HEK293 (cell line): Measurements from ENCODE around the gene LIN54.
A peak's percentile ranks its signal among the peaks of the same experiment; 100 is the strongest.

Experiments
- BCL11A ChIP-seq: fragments of 450-650 bp; formaldehyde crosslinking; IDR thresholded peaks from 2 replicates; pipeline ENCODE4 v1.5.1; 2016; ENCODE audit warnings: low read depth, missing biosample characterization, missing genetic modification characterization
- FEZF1 ChIP-seq: fragments of 450-650 bp; formaldehyde crosslinking; IDR thresholded peaks from 2 replicates; pipeline ENCODE4 v1.5.1; 2016; ENCODE audit warnings: missing biosample characterization, missing genetic modification characterization
- GFI1B ChIP-seq: fragments of 450-650 bp; formaldehyde crosslinking; IDR thresholded peaks from 2 replicates; pipeline ENCODE4 v1.5.1; 2016; ENCODE audit warnings: missing biosample characterization, missing genetic modification characterization
- GLI4 ChIP-seq: fragments of 450-650 bp; formaldehyde crosslinking; IDR thresholded peaks from 2 replicates; pipeline ENCODE4 v1.5.1; 2016; ENCODE audit warnings: missing biosample characterization, missing genetic modification characterization
- KLF1 ChIP-seq: fragments of 450-650 bp; formaldehyde crosslinking; IDR thresholded peaks from 2 replicates; pipeline ENCODE4 v1.5.1; 2016; ENCODE audit warnings: missing biosample characterization, missing genetic modification characterization
- KLF10 ChIP-seq: fragments of 450-650 bp; IDR thresholded peaks from 2 replicates; pipeline ENCODE4 v1.5.1; 2018; ENCODE audit warnings: missing biosample characterization, mild to moderate bottlenecking, missing genetic modification characterization
- KLF8 ChIP-seq: fragments of 450-650 bp; formaldehyde crosslinking; IDR thresholded peaks from 2 replicates; pipeline ENCODE4 v1.5.1; 2016; ENCODE audit warnings: missing biosample characterization, missing genetic modification characterization
- MYNN ChIP-seq: fragments of 450-650 bp; formaldehyde crosslinking; IDR thresholded peaks from 2 replicates; pipeline ENCODE4 v1.5.1; 2016; ENCODE audit warnings: missing biosample characterization, missing genetic modification characterization, borderline replicate concordance
- YY2 ChIP-seq: fragments of 450-650 bp; formaldehyde crosslinking; IDR thresholded peaks from 2 replicates; pipeline ENCODE4 v1.5.1; 2016; ENCODE audit warnings: missing biosample characterization, missing genetic modification characterization
- ZBTB1 ChIP-seq: fragments of 450-650 bp; formaldehyde crosslinking; IDR thresholded peaks from 2 replicates; pipeline ENCODE4 v1.5.1; 2016; ENCODE audit warnings: missing biosample characterization, missing genetic modification characterization
- ZBTB11 ChIP-seq: fragments of 450-650 bp; formaldehyde crosslinking; conservative IDR thresholded peaks from 2 replicates; pipeline ENCODE4 v1.5.1; 2016; ENCODE audit warnings: low read depth, missing biosample characterization, missing genetic modification characterization
- ZBTB20 ChIP-seq: fragments of 450-650 bp; formaldehyde crosslinking; IDR thresholded peaks from 2 replicates; pipeline ENCODE4 v1.5.1; 2016; ENCODE audit warnings: missing biosample characterization, missing genetic modification characterization
- ZFP37 ChIP-seq: fragments of 450-650 bp; formaldehyde crosslinking; IDR thresholded peaks from 2 replicates; pipeline ENCODE4 v1.5.1; 2016; ENCODE audit warnings: missing biosample characterization, missing genetic modification characterization
- ZIC2 ChIP-seq: fragments of 450-650 bp; formaldehyde crosslinking; IDR thresholded peaks from 2 replicates; pipeline ENCODE4 v1.5.1; 2016; ENCODE audit warnings: missing biosample characterization, missing genetic modification characterization
- ZNF114 ChIP-seq: fragments of 450-650 bp; formaldehyde crosslinking; IDR thresholded peaks from 2 replicates; pipeline ENCODE4 v1.5.0; 2017; ENCODE audit warnings: missing biosample characterization, missing genetic modification characterization
- ZNF132 ChIP-seq: fragments of 450-650 bp; formaldehyde crosslinking; IDR thresholded peaks from 2 replicates; pipeline ENCODE4 v1.5.1; 2017; ENCODE audit warnings: missing biosample characterization, missing genetic modification characterization, borderline replicate concordance
- ZNF184 ChIP-seq: fragments of 450-650 bp; IDR thresholded peaks from 2 replicates; pipeline ENCODE4 v1.5.1; 2018; ENCODE audit warnings: missing biosample characterization, mild to moderate bottlenecking, missing genetic modification characterization
- ZNF239 ChIP-seq: fragments of 450-650 bp; formaldehyde crosslinking; IDR thresholded peaks from 2 replicates; pipeline ENCODE4 v1.5.1; 2016; ENCODE audit warnings: missing biosample characterization, missing genetic modification characterization
- ZNF274 ChIP-seq, 2 experiments: fragments of 200-500 bp in 1 of 2; fragments of 450-650 bp in 1 of 2; sonication (Bioruptor generic) in 1 of 2; formaldehyde crosslinking in 1 of 2; IDR thresholded peaks; 2 replicates each; pipeline versions ENCODE4 v1.5.1 to v1.6.1; 2014 to 2016; ENCODE audit warnings: borderline replicate concordance in 1 of 2, inconsistent platforms in 1 of 2, low read length in 1 of 2, missing biosample characterization in 1 of 2, missing genetic modification characterization in 1 of 2
- ZNF354C ChIP-seq: fragments of 450-650 bp; formaldehyde crosslinking; IDR thresholded peaks from 2 replicates; pipeline ENCODE4 v1.5.1; 2016; ENCODE audit warnings: missing biosample characterization, missing genetic modification characterization, low read depth, borderline replicate concordance
- ZNF501 ChIP-seq: fragments of 450-650 bp; formaldehyde crosslinking; IDR thresholded peaks from 2 replicates; pipeline ENCODE4 v1.5.1; 2016; ENCODE audit warnings: missing biosample characterization, missing genetic modification characterization
- ZNF518A ChIP-seq: fragments of 450-650 bp; formaldehyde crosslinking; conservative IDR thresholded peaks from 2 replicates; pipeline ENCODE4 v1.5.1; 2016; ENCODE audit warnings: low read depth, missing biosample characterization, missing genetic modification characterization
- ZNF629 ChIP-seq: fragments of 450-650 bp; formaldehyde crosslinking; IDR thresholded peaks from 2 replicates; pipeline ENCODE4 v1.5.1; 2017; ENCODE audit warnings: missing biosample characterization, missing genetic modification characterization
- ZNF701 ChIP-seq: fragments of 450-650 bp; formaldehyde crosslinking; IDR thresholded peaks from 2 replicates; pipeline ENCODE4 v1.5.1; 2016; ENCODE audit warnings: missing biosample characterization, missing genetic modification characterization
- ZNF747 ChIP-seq: fragments of 450-650 bp; formaldehyde crosslinking; IDR thresholded peaks from 2 replicates; pipeline ENCODE4 v1.5.1; 2016; ENCODE audit warnings: missing biosample characterization, missing genetic modification characterization
- ZNF830 ChIP-seq: fragments of 450-650 bp; IDR thresholded peaks from 2 replicates; pipeline ENCODE4 v1.5.0; 2018; ENCODE audit warnings: missing biosample characterization, missing genetic modification characterization, low read depth, mild to moderate bottlenecking, moderate library complexity
- TF ChIP-seq, protein P1 (sequence below): fragments of 450-650 bp; formaldehyde crosslinking; IDR thresholded peaks from 2 replicates; pipeline ENCODE4 v1.5.1; 2016; ENCODE audit warnings: missing biosample characterization, missing genetic modification characterization
- TF ChIP-seq, protein P2 (sequence below): sonication (generic); formaldehyde crosslinking; IDR thresholded peaks from 2 replicates; pipeline ENCODE4 v1.8.1; 2022; ENCODE audit warnings: mild to moderate bottlenecking, moderate library complexity, missing genetic modification reagents

Gene LIN54

GRCh38 chr4:83012200-83012686 lies 1.6 kb upstream of the LIN54 start (continued):
- no peak for TF ChIP-seq KLF1
- TF ChIP-seq ZNF830 (tag by site-specific recombination), result no peak
- TF ChIP-seq ZNF239, result no peak
- TF ChIP-seq GFI1B (tag by site-specific recombination), result no peak
- no peak for TF ChIP-seq ZNF354C (tag by site-specific recombination)
- TF ChIP-seq ZIC2 (tag by site-specific recombination), result peak; percentile 60
- TF ChIP-seq ZFP37 (tag by site-specific recombination), result no peak
- TF ChIP-seq MYNN, result no peak
- TF ChIP-seq ZNF132, result no peak
- TF ChIP-seq ZNF629 (tag by site-specific recombination), result no peak
- TF ChIP-seq ZNF274 (IDR thresholded peaks at IDR 0.05; ENCODE audit: low read length), result no peak
- no peak for TF ChIP-seq ZNF274 (tag by site-specific recombination; IDR thresholded peaks at IDR 0.05; ENCODE audit: borderline replicate concordance)
- TF ChIP-seq ZNF701 (tag by site-specific recombination), result no peak
- TF ChIP-seq ZNF184 (tag by site-specific recombination), result no peak
- TF ChIP-seq KLF10, result no peak
- no peak for TF ChIP-seq FEZF1 (tag by site-specific recombination)
- no peak for TF ChIP-seq ZNF501 (tag by site-specific recombination)
- no peak; the same call in 1 of the 2 replicates for TF ChIP-seq ZBTB11
- no peak for TF ChIP-seq ZNF518A (tag by site-specific recombination)
- no peak for TF ChIP-seq ZNF747 (tag by site-specific recombination)
- no peak for TF ChIP-seq ZBTB1 (tag by site-specific recombination)
- TF ChIP-seq ZBTB20 (tag by site-specific recombination), result peak; percentile 81
- TF ChIP-seq GLI4 (tag by site-specific recombination), result no peak
- no peak for TF ChIP-seq ZNF114 (tag by site-specific recombination)
- no peak for TF ChIP-seq KLF8
- TF ChIP-seq YY2 (tag by site-specific recombination), result no peak
- TF ChIP-seq, protein P1, sequence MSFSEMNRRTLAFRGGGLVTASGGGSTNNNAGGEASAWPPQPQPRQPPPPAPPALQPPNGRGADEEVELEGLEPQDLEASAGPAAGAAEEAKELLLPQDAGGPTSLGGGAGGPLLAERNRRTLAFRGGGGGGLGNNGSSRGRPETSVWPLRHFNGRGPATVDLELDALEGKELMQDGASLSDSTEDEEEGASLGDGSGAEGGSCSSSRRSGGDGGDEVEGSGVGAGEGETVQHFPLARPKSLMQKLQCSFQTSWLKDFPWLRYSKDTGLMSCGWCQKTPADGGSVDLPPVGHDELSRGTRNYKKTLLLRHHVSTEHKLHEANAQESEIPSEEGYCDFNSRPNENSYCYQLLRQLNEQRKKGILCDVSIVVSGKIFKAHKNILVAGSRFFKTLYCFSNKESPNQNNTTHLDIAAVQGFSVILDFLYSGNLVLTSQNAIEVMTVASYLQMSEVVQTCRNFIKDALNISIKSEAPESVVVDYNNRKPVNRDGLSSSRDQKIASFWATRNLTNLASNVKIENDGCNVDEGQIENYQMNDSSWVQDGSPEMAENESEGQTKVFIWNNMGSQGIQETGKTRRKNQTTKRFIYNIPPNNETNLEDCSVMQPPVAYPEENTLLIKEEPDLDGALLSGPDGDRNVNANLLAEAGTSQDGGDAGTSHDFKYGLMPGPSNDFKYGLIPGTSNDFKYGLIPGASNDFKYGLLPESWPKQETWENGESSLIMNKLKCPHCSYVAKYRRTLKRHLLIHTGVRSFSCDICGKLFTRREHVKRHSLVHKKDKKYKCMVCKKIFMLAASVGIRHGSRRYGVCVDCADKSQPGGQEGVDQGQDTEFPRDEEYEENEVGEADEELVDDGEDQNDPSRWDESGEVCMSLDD (tag by site-specific recombination), result no peak
- TF ChIP-seq, protein P2, sequence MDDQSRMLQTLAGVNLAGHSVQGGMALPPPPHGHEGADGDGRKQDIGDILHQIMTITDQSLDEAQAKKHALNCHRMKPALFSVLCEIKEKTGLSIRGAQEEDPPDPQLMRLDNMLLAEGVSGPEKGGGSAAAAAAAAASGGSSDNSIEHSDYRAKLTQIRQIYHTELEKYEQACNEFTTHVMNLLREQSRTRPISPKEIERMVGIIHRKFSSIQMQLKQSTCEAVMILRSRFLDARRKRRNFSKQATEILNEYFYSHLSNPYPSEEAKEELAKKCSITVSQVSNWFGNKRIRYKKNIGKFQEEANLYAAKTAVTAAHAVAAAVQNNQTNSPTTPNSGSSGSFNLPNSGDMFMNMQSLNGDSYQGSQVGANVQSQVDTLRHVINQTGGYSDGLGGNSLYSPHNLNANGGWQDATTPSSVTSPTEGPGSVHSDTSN (CRISPR knock-in tag), result no peak
- TF ChIP-seq BCL11A (tag by site-specific recombination), result no peak
